Osteoblast (primary cell): Measurements from ENCODE around the gene ACIN1. TPM values are rescaled to one million over a fixed set of nuclear protein-coding genes. Genes with fewer than 3 reads are reported as not detected.

Experiments
- DNase-seq: peaks from one replicate; pipeline ENCODE4 v3.0.0; 2011; ENCODE audit warnings: low spot score, mixed read lengths; ENCODE audit not compliant: insufficient read length; ENCODE audit errors: missing footprints
- H2AFZ ChIP-seq: 2 replicates; pipeline ENCODE4 v1.6.0; 2011; ENCODE audit warnings: mild to moderate bottlenecking, low read length
- H3K27ac ChIP-seq: 2 replicates; pipeline ENCODE4 v1.5.1; 2011; ENCODE audit warnings: mild to moderate bottlenecking, low read depth, low read length, moderate library complexity
- H3K27me3 ChIP-seq: 2 replicates; pipeline ENCODE4 v1.6.0; 2012; ENCODE audit warnings: mild to moderate bottlenecking, control low read depth, inconsistent platforms, low read length, moderate library complexity; ENCODE audit not compliant: insufficient read depth
- H3K36me3 ChIP-seq: 2 replicates; pipeline ENCODE4 v1.5.1; 2011; ENCODE audit warnings: mild to moderate bottlenecking, low read length, control low read depth, moderate library complexity; ENCODE audit not compliant: insufficient read depth
- H3K4me1 ChIP-seq: 2 replicates; pipeline ENCODE4 v1.5.1; 2011; ENCODE audit warnings: mild to moderate bottlenecking, low read length, control low read depth, moderate library complexity; ENCODE audit not compliant: insufficient read depth
- H3K4me2 ChIP-seq: 2 replicates; pipeline ENCODE4 v1.6.0; 2011; ENCODE audit warnings: mild to moderate bottlenecking, low read length; ENCODE audit not compliant: insufficient read depth
- H3K4me3 ChIP-seq: fragments of 200-600 bp; sonication (generic); 3 replicates; pipeline ENCODE4 v1.5.1; 2012; ENCODE audit warnings: mild to moderate bottlenecking, low read length, inconsistent platforms; ENCODE audit not compliant: insufficient read depth
- H3K79me2 ChIP-seq: 2 replicates; pipeline ENCODE4 v1.6.0; 2012; ENCODE audit warnings: mild to moderate bottlenecking, low read length, control low read depth, inconsistent platforms; ENCODE audit not compliant: insufficient read depth
- H3K9me3 ChIP-seq: 2 replicates; pipeline ENCODE4 v1.5.1; 2011; ENCODE audit warnings: low read depth, low read length, control low read depth
- H4K20me1 ChIP-seq: 2 replicates; pipeline ENCODE4 v1.6.0; 2012; ENCODE audit warnings: mild to moderate bottlenecking, low read length, control low read depth; ENCODE audit not compliant: insufficient read depth
- total RNA-seq: library from RNA; depleted of rRNA; stranded (reverse); fragments of >200 nt; gene quantifications from 2 replicates; pipeline ENCODE4 v1.2.3, GENCODE V29; 2012
- TF ChIP-seq, protein P1 (sequence below): IDR thresholded peaks from 2 replicates; pipeline ENCODE4 v1.5.1; 2011; ENCODE audit warnings: mild to moderate bottlenecking, low read depth, low read length, moderate library complexity; ENCODE audit errors: extremely low read depth

ACIN1 gene
- total RNA-seq, 1 donor = 90.5 TPM

DNA sequence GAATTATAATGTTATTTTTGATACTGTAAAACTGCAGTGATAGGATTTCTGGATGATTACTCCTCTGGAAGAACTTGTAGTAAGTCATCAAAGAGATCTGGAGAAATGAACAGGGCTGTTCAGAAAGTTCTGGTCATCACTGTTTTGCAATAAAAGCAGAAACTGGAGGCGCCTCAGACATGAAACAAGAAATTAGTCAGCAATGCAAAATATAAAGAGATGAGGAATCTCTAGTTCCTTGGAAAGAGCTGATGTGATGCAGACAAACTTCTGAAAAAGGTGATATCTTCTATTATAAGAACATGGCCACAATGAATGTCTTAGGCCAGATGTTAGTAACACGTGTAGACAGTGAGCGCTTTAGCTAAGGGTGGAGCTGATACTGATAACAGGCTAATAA lies 9.5 kb downstream of the ACIN1 start:
- DNase-seq = no peak
- Histone ChIP-seq H4K20me1 (peaks cover 4% of the 10 kb centered on the region), H3K4me1 (peaks cover 22% of the 10 kb centered on the region), H3K4me3 (no peak overlapping the region), H2AFZ (no peak overlapping the region), H3K27me3 (no peaks in the 10 kb centered on the region), H3K9me3 (no peaks in the 10 kb centered on the region), H3K27ac (peak overlapping the region; percentile 46), H3K4me2 (no peak overlapping the region), H3K36me3 (peaks cover 75% of the 10 kb centered on the region), H3K79me2 (peaks cover 67% of the 10 kb centered on the region)
- TF ChIP-seq, protein P1, sequence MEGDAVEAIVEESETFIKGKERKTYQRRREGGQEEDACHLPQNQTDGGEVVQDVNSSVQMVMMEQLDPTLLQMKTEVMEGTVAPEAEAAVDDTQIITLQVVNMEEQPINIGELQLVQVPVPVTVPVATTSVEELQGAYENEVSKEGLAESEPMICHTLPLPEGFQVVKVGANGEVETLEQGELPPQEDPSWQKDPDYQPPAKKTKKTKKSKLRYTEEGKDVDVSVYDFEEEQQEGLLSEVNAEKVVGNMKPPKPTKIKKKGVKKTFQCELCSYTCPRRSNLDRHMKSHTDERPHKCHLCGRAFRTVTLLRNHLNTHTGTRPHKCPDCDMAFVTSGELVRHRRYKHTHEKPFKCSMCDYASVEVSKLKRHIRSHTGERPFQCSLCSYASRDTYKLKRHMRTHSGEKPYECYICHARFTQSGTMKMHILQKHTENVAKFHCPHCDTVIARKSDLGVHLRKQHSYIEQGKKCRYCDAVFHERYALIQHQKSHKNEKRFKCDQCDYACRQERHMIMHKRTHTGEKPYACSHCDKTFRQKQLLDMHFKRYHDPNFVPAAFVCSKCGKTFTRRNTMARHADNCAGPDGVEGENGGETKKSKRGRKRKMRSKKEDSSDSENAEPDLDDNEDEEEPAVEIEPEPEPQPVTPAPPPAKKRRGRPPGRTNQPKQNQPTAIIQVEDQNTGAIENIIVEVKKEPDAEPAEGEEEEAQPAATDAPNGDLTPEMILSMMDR = no peak

DNA sequence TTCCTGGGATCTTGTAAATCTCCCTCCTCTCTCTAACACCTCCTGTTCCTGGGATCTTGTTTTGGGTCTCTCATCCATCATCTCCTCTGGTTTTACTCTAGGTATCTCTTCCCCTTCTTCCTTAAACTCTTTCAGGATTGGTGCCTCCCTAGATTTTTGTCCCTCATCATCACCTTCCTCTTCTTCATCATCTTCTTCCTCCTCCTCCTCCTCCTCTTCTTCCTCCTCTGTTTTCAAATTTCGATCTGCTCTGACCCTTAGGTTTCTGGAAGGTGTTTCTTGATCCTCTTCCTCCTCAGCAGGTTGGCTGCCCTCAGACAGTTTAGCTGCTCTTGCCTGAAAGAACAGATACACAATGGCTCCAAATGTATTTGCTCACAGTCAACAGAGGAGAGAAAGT lies 14.5 kb downstream of the ACIN1 start:
- Histone ChIP-seq H3K36me3 (peaks cover 73% of the 10 kb centered on the region), H3K27ac (peak overlapping the region; percentile 90), H3K4me2 (peak overlapping the region; percentile 63), H3K9me3 (no peaks in the 10 kb centered on the region), H3K4me1 (peaks cover 52% of the 10 kb centered on the region), H2AFZ (no peak overlapping the region), H3K4me3 (no peak overlapping the region), H3K79me2 (peaks cover 40% of the 10 kb centered on the region), H3K27me3 (no peaks in the 10 kb centered on the region), H4K20me1 (peaks cover under 1% of the 10 kb centered on the region)
- DNase-seq = no peak
- TF ChIP-seq, protein P1 = no peak

DNA sequence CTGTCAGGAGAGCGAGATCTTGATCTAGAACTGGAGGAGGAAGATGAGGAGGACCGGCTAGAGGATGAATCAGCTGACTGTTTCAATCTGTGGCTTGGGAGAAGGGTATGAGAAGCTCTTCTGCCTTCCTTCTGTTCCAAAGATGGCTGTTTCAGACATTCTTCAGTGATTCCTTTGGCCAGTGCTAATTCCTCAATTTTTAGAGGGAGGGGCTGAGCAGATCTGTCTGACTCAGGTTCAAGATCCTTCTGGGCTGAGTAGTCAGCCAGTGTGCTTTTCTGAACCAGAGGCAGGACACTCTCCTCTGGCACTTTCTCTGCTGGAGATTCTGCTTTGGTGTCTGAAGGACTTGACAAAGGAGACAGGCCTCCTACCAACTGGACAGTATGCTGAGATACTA lies 15.2 kb downstream of the ACIN1 start:
- Histone ChIP-seq H3K27ac (peak overlapping the region; percentile 90), H3K79me2 (peaks cover 44% of the 10 kb centered on the region), H3K36me3 (peaks cover 75% of the 10 kb centered on the region), H4K20me1 (no peaks in the 10 kb centered on the region), H3K4me3 (peak overlapping the region; percentile 30), H3K9me3 (no peaks in the 10 kb centered on the region), H3K4me2 (peak overlapping the region; percentile 63), H3K27me3 (no peaks in the 10 kb centered on the region), H3K4me1 (peaks cover 47% of the 10 kb centered on the region), H2AFZ (peak overlapping the region; percentile 60)
- DNase-seq = peak; percentile 82
- TF ChIP-seq, protein P1 = no peak

DNA sequence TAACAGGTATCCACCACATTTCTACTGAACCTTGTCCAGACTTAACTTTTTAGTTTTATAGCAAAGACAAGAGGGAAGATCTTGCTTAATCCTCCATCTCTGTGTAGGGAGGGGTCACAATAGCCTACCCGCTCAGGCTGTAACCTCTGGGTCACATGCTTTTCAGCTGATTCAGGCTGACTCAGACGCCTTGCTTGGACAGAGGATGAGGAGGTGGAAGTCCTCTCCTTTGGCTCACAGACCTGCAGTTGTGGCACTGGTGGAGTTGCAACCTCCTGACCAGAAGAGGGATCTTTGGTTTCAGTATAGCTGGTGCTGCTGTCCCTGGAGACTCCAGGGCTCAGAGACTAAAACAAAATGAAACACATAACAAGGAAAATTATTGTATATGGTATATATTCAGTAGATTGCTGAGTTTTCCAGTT lies 16.2 kb downstream of the ACIN1 start:
- Histone ChIP-seq H3K4me1 (peaks cover 47% of the 10 kb centered on the region), H3K36me3 (peaks cover 78% of the 10 kb centered on the region), H3K27ac (peak overlapping the region; percentile 90), H3K27me3 (no peaks in the 10 kb centered on the region), H3K79me2 (peaks cover 42% of the 10 kb centered on the region), H3K4me3 (peak overlapping the region; percentile 5), H3K9me3 (no peaks in the 10 kb centered on the region), H2AFZ (no peak overlapping the region), H3K4me2 (peak overlapping the region; percentile 63), H4K20me1 (no peaks in the 10 kb centered on the region)
- peak; percentile 85 for DNase-seq
- TF ChIP-seq, protein P1 = peak; percentile 16
